ENCODE data around the gene ZDHHC9. TPM values are rescaled to one million over a fixed set of nuclear protein-coding genes. Genes with fewer than 3 reads are reported as not detected.

The ZDHHC9 gene
- total RNA-seq, 1 experiment from 2014 or later: 30.5 TPM

DNA sequence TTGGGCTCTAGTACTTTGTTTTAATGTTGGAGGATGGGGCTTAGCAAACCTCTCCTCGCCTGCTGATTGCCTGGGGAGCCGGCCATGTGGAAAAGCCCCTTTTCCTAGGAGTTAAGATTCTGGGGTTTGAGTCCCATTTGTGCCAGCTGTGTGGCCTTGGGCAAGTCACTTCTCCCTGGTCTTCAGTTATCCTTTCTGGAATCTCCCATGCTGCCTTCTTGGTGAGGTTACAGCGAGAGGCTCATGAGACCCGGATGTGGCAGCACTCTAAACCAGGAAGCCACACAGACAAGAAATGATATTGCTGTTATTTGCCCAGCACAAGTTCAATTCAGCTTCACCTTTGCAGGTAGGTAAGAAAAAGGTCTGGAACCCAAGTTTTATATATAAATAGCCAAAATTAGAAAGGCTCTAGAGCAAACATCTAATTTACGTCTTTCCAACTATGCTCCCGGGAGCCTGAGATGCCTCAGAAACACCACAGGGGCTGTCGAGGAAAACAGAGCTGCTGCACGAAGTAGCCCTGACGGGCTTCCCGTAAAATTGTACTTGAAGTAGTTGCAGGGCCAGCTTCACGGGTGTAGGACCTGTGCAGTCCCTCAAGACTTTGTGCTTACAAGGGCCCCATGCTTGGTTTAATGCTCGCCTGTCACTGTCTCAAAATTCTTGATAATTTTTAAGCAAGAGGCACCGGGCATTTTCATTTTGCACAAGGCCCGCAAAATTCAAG is 72.3 kb downstream of the ZDHHC9 start:
- TF ChIP-seq EZH2 (IDR thresholded peaks at IDR 0.05; ENCODE audit: low read length, unreplicated experiment) (no peak), EZH2phosphoT487 (IDR thresholded peaks at IDR 0.05; ENCODE audit: borderline replicate concordance, low read length) (no peak)
- TF ChIP-seq, protein P1, sequence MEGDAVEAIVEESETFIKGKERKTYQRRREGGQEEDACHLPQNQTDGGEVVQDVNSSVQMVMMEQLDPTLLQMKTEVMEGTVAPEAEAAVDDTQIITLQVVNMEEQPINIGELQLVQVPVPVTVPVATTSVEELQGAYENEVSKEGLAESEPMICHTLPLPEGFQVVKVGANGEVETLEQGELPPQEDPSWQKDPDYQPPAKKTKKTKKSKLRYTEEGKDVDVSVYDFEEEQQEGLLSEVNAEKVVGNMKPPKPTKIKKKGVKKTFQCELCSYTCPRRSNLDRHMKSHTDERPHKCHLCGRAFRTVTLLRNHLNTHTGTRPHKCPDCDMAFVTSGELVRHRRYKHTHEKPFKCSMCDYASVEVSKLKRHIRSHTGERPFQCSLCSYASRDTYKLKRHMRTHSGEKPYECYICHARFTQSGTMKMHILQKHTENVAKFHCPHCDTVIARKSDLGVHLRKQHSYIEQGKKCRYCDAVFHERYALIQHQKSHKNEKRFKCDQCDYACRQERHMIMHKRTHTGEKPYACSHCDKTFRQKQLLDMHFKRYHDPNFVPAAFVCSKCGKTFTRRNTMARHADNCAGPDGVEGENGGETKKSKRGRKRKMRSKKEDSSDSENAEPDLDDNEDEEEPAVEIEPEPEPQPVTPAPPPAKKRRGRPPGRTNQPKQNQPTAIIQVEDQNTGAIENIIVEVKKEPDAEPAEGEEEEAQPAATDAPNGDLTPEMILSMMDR (conservative IDR thresholded peaks at IDR 0.05; ENCODE audit: low read depth, low read length): no peak
- Histone ChIP-seq H3K4me2 (ENCODE audit: low read length) (no peak overlapping the region), H3K9me2 (replicated peaks; ENCODE audit: low read length) (no peaks in the 10 kb centered on the region), H3K4me3 (ENCODE audit: low read length) (no peak overlapping the region), H3K27ac (ENCODE audit: low read length) (no peak overlapping the region), H3K79me2 (ENCODE audit: low read length) (no peaks in the 10 kb centered on the region), H3F3A (ENCODE audit: low read length, unreplicated experiment) (no peaks in the 10 kb centered on the region), H3K9ac (ENCODE audit: low read length) (no peak overlapping the region), H4K20me1 (ENCODE audit: low read length) (no peaks in the 10 kb centered on the region), H3K36me3 (ENCODE audit: low read depth, low read length) (no peaks in the 10 kb centered on the region), H2AFZ (ENCODE audit: low read length) (no peak overlapping the region), H3K27me3 (ENCODE audit: low read length) (no peaks in the 10 kb centered on the region), H3K4me1 (ENCODE audit: insufficient read depth, low read length) (no peaks in the 10 kb centered on the region), H3K9me3 (ENCODE audit: low read length) (no peaks in the 10 kb centered on the region)
- POLR2A ChIA-PET (ENCODE audit: unreplicated experiment): interaction anchor here (0.6 kb wide), 1 partner anchor 176 kb away, joined by 6 read pairs; no protein-coding TSS in a partner anchor
- ATAC-seq: no peak
- intact Hi-C loops (cut with micrococcal nuclease): no loop called here
- no peak for DNase-seq
- BruUV-seq (replicated peaks): no TSS peak
- CTCF ChIA-PET: no interaction called here

DNA sequence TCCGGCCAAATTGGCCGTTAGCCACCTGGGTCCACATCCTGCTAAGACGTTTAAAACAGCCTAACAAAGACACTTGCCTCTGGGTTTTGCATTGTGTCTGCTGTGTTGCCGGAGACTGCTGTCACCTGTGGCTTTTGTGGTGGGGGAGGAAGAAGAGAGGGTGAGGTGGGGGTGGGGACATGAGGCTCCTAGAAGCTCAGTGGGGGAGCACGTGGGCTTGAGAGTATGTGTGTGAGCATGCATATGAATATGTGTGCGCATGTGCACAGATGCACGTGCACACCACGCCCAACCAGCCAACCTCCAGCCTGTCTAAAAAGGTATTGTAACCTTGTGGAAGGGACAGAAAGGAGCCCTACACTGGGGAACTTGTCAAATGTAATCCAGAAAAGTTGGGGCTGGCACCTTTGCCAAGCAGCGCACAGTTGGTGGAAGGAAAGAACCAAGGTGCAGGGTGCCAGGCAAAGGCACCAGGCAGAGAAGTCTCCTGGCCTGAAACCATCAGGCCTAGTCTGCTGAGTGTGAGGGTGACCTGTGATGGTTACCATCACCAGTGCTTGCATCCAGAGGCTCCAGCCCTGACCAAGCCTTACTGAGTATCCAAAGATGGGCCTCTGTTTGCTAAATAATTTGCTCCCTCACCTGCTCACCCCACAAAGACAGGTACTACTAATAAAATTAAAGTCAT is 74.1 kb downstream of the ZDHHC9 start:
- Histone ChIP-seq H3F3A (ENCODE audit: low read length, unreplicated experiment) (no peaks in the 10 kb centered on the region), H3K79me2 (ENCODE audit: low read length) (no peaks in the 10 kb centered on the region), H3K27me3 (ENCODE audit: low read length) (no peaks in the 10 kb centered on the region), H3K27ac (ENCODE audit: low read length) (no peak overlapping the region), H3K9ac (ENCODE audit: low read length) (no peak overlapping the region), H2AFZ (ENCODE audit: low read length) (no peak overlapping the region), H3K36me3 (ENCODE audit: low read depth, low read length) (no peaks in the 10 kb centered on the region), H3K9me2 (replicated peaks; ENCODE audit: low read length) (no peaks in the 10 kb centered on the region), H3K9me3 (ENCODE audit: low read length) (no peaks in the 10 kb centered on the region), H3K4me2 (ENCODE audit: low read length) (no peak overlapping the region), H3K4me1 (ENCODE audit: insufficient read depth, low read length) (no peaks in the 10 kb centered on the region), H4K20me1 (ENCODE audit: low read length) (no peaks in the 10 kb centered on the region), H3K4me3 (ENCODE audit: low read length) (no peak overlapping the region)
- no TSS peak for BruUV-seq (replicated peaks)
- intact Hi-C loops (cut with micrococcal nuclease): no loop called here
- DNase-seq (no peak), ATAC-seq (no peak)
- ChIA-PET CTCF (no interaction called here), POLR2A (ENCODE audit: unreplicated experiment) (no interaction called here)
- TF ChIP-seq, protein P1 (conservative IDR thresholded peaks at IDR 0.05; ENCODE audit: low read depth, low read length): no peak
- TF ChIP-seq EZH2 (IDR thresholded peaks at IDR 0.05; ENCODE audit: low read length, unreplicated experiment) (no peak), EZH2phosphoT487 (IDR thresholded peaks at IDR 0.05; ENCODE audit: borderline replicate concordance, low read length) (no peak)

Measured in PC-3 (cell line).